SK-N-SH treated with all-trans-retinoic acid at 6 μM for 48 hours (cell line): ENCODE results near the gene GNA15.

ENCODE experiments used
- ATAC-seq: fragments of 200-7000 bp; cut with Tn5 transposase; 3 replicates; pipeline ENCODE4 v1.9.1; 2020; ENCODE audit warnings: mild to moderate bottlenecking, moderate library complexity
- ARNTL ChIP-seq: fragments of 450-650 bp; formaldehyde crosslinking; IDR thresholded peaks from 2 replicates; pipeline ENCODE4 v1.5.0; 2020; ENCODE audit warnings: low read depth, mild to moderate bottlenecking, moderate library complexity, borderline replicate concordance
- BACH2 ChIP-seq: fragments of 250-450 bp; sonication (Bioruptor Pico); IDR thresholded peaks from 2 replicates; pipeline ENCODE4 v1.9.0; 2021; ENCODE audit warnings: mild to moderate bottlenecking, borderline replicate concordance
- CREB5 ChIP-seq: fragments of 250-450 bp; sonication (Bioruptor Pico); IDR thresholded peaks from 2 replicates; pipeline ENCODE4 v1.5.1; 2020; ENCODE audit warnings: low read depth, mild to moderate bottlenecking, moderate library complexity
- CSDC2 ChIP-seq: fragments of 250-450 bp; sonication (Bioruptor Pico); IDR thresholded peaks from 2 replicates; pipeline ENCODE4 v1.5.0; 2020; ENCODE audit warnings: mild to moderate bottlenecking, moderate library complexity
- ESRRG ChIP-seq: fragments of 250-450 bp; sonication (Bioruptor Pico); IDR thresholded peaks from 2 replicates; pipeline ENCODE4 v1.6.1; 2021; ENCODE audit warnings: mild to moderate bottlenecking
- GLIS3 ChIP-seq: fragments of 250-450 bp; sonication (Bioruptor Pico); IDR thresholded peaks from 2 replicates; pipeline ENCODE4 v1.5.0; 2020; ENCODE audit warnings: mild to moderate bottlenecking, moderate library complexity
- ISL1 ChIP-seq: fragments of 250-450 bp; sonication (Bioruptor Pico); IDR thresholded peaks from 2 replicates; pipeline ENCODE4 v2.1.2; 2022; ENCODE audit warnings: mild to moderate bottlenecking, moderate library complexity
- OSR1 ChIP-seq: fragments of 250-450 bp; sonication (Bioruptor Pico); IDR thresholded peaks from 2 replicates; pipeline ENCODE4 v1.8.0; 2022; ENCODE audit warnings: moderate library complexity, mild to moderate bottlenecking, inconsistent platforms
- PATZ1 ChIP-seq: fragments of 250-450 bp; sonication (Bioruptor Pico); IDR thresholded peaks from 2 replicates; pipeline ENCODE4 v1.8.0; 2020; ENCODE audit warnings: mild to moderate bottlenecking, moderate library complexity, borderline replicate concordance
- POU6F1 ChIP-seq: fragments of 250-450 bp; sonication (Bioruptor Pico); IDR thresholded peaks from 2 replicates; pipeline ENCODE4 v1.8.0; 2021; ENCODE audit warnings: low read depth, mild to moderate bottlenecking, moderate library complexity, borderline replicate concordance
- PPARA ChIP-seq: fragments of 250-450 bp; sonication (Bioruptor Pico); IDR thresholded peaks from 2 replicates; pipeline ENCODE4 v1.5.0; 2020; ENCODE audit warnings: mild to moderate bottlenecking, borderline replicate concordance
- SNAI2 ChIP-seq: fragments of 250-450 bp; sonication (Bioruptor Pico); IDR thresholded peaks from 2 replicates; pipeline ENCODE4 v1.5.0; 2020; ENCODE audit warnings: mild to moderate bottlenecking, moderate library complexity
- TCF4 ChIP-seq: fragments of 250-450 bp; sonication (Bioruptor Pico); IDR thresholded peaks from 2 replicates; pipeline ENCODE4 v1.8.0; 2021; ENCODE audit warnings: mild to moderate bottlenecking, moderate library complexity, borderline replicate concordance
- ZC3H10 ChIP-seq: fragments of 250-450 bp; sonication (Bioruptor Pico); IDR thresholded peaks from 2 replicates; pipeline ENCODE4 v1.5.1; 2021; ENCODE audit warnings: mild to moderate bottlenecking, moderate library complexity
- ZFP3 ChIP-seq: fragments of 250-450 bp; sonication (Bioruptor Pico); IDR thresholded peaks from 2 replicates; pipeline ENCODE4 v1.5.0; 2020; ENCODE audit warnings: mild to moderate bottlenecking, moderate library complexity
- ZFP30 ChIP-seq: fragments of 450-650 bp; formaldehyde crosslinking; IDR thresholded peaks from 2 replicates; pipeline ENCODE4 v1.5.0; 2022; ENCODE audit warnings: mild to moderate bottlenecking, moderate library complexity
- ZNF565 ChIP-seq: fragments of 450-650 bp; formaldehyde crosslinking; conservative IDR thresholded peaks from 2 replicates; pipeline ENCODE4 v1.5.0; 2020; ENCODE audit warnings: low read depth, mild to moderate bottlenecking, moderate library complexity
- ZNF8 ChIP-seq: fragments of 450-650 bp; formaldehyde crosslinking; IDR thresholded peaks from 2 replicates; pipeline ENCODE4 v1.5.0; 2020; ENCODE audit warnings: mild to moderate bottlenecking, moderate library complexity
- TF ChIP-seq, protein P1 (sequence below): fragments of 250-450 bp; sonication (Bioruptor Pico); IDR thresholded peaks from 2 replicates; pipeline ENCODE4 v1.5.0; 2020; ENCODE audit warnings: mild to moderate bottlenecking, moderate library complexity
- TF ChIP-seq, protein P2 (sequence below): fragments of 250-450 bp; sonication (Bioruptor Pico); IDR thresholded peaks from 2 replicates; pipeline ENCODE4 v1.5.1; 2021; ENCODE audit warnings: mild to moderate bottlenecking, moderate library complexity

The GNA15 gene

DNA sequence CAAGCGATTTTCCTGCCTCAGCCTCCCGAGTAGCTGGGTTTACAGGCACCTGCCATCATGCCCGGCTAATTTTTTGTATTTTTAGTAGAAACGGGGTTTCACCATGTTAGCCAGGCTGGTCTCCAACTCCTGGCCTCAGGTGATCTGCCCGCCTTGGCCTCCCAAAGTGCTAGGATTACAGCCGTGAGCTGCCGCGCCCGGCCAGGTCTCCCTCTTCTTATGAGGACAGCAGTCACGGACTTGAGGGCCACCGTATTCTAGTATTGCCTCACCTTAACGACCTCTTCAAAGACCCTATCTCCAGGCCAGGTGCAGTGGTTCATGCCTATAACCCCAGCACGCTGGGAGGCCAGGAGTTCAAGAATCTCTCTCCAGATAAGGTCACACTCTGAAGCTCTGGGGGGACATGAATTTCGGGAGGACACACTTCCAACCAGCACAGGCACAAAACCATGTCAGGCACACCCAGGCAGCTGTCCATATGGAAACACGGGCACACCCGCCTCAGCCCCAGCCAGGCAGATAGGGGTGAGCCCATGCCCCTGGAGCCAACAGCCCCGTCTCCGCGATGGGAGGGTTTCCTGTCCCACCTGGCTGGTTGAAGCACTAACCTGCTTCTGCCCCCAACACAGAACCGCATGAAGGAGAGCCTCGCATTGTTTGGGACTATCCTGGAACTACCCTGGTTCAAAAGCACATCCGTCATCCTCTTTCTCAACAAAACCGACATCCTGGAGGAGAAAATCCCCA lies 21.4 kb downstream of the GNA15 start:
- no peak for TF ChIP-seq OSR1 (CRISPR knock-in tag)
- no peak for ATAC-seq

GRCh38 chr19:3159565-3159964 lies 23.7 kb downstream of the GNA15 start:
- no peak for ATAC-seq
- no peak for TF ChIP-seq CREB5 (CRISPR knock-in tag)
- no peak for TF ChIP-seq ESRRG (CRISPR knock-in tag)
- TF ChIP-seq SNAI2: no peak
- TF ChIP-seq ZFP3 (CRISPR knock-in tag): no peak
- no peak for TF ChIP-seq ISL1 (CRISPR knock-in tag)
- TF ChIP-seq CSDC2: no peak
- no peak for TF ChIP-seq TCF4
- TF ChIP-seq, protein P1, sequence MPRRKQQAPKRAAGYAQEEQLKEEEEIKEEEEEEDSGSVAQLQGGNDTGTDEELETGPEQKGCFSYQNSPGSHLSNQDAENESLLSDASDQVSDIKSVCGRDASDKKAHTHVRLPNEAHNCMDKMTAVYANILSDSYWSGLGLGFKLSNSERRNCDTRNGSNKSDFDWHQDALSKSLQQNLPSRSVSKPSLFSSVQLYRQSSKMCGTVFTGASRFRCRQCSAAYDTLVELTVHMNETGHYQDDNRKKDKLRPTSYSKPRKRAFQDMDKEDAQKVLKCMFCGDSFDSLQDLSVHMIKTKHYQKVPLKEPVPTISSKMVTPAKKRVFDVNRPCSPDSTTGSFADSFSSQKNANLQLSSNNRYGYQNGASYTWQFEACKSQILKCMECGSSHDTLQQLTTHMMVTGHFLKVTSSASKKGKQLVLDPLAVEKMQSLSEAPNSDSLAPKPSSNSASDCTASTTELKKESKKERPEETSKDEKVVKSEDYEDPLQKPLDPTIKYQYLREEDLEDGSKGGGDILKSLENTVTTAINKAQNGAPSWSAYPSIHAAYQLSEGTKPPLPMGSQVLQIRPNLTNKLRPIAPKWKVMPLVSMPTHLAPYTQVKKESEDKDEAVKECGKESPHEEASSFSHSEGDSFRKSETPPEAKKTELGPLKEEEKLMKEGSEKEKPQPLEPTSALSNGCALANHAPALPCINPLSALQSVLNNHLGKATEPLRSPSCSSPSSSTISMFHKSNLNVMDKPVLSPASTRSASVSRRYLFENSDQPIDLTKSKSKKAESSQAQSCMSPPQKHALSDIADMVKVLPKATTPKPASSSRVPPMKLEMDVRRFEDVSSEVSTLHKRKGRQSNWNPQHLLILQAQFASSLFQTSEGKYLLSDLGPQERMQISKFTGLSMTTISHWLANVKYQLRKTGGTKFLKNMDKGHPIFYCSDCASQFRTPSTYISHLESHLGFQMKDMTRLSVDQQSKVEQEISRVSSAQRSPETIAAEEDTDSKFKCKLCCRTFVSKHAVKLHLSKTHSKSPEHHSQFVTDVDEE (CRISPR knock-in tag): no peak
- no peak for TF ChIP-seq BACH2 (CRISPR knock-in tag)
- no peak for TF ChIP-seq PATZ1 (CRISPR knock-in tag)

DNA sequence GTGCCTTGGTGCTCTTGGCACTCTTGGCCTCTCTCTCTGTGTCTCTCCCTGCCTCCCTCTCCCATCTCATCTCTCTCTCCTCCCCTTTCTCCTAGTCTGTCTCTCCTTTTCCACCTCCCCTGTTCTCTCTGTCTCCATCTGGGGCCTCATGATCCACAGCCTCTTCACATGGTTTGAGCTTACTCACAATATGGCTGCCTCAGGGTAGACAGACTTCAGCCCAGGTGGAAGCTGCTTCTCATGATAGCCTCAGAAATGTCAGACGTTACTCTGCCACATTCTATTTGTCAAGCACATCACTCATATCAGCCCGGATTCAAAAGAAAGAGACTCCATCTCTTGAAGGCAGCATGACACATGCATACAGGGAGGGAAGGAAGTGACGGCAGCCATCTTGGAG lies 24.4 kb downstream of the GNA15 start:
- TF ChIP-seq PATZ1 (CRISPR knock-in tag) (no peak), TCF4 (no peak), ZNF565 (no peak), CREB5 (CRISPR knock-in tag) (no peak), ZFP3 (CRISPR knock-in tag) (no peak), ZC3H10 (CRISPR knock-in tag) (no peak), GLIS3 (CRISPR knock-in tag) (no peak), ISL1 (CRISPR knock-in tag) (no peak), POU6F1 (CRISPR knock-in tag) (no peak), ZNF8 (CRISPR knock-in tag) (no peak), ESRRG (CRISPR knock-in tag) (no peak), BACH2 (CRISPR knock-in tag) (no peak), ZFP30 (CRISPR knock-in tag) (no peak), ARNTL (CRISPR knock-in tag) (no peak), PPARA (CRISPR knock-in tag) (no peak)
- TF ChIP-seq, protein P2, sequence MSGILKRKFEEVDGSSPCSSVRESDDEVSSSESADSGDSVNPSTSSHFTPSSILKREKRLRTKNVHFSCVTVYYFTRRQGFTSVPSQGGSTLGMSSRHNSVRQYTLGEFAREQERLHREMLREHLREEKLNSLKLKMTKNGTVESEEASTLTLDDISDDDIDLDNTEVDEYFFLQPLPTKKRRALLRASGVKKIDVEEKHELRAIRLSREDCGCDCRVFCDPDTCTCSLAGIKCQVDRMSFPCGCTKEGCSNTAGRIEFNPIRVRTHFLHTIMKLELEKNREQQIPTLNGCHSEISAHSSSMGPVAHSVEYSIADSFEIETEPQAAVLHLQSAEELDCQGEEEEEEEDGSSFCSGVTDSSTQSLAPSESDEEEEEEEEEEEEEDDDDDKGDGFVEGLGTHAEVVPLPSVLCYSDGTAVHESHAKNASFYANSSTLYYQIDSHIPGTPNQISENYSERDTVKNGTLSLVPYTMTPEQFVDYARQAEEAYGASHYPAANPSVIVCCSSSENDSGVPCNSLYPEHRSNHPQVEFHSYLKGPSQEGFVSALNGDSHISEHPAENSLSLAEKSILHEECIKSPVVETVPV (CRISPR knock-in tag): no peak
- TF ChIP-seq, protein P1 (CRISPR knock-in tag): no peak
- TF ChIP-seq, all 23 proteins: peak for 0
- no peak for ATAC-seq
